ENCODE data around the gene SAE1.

The SAE1 gene

DNA sequence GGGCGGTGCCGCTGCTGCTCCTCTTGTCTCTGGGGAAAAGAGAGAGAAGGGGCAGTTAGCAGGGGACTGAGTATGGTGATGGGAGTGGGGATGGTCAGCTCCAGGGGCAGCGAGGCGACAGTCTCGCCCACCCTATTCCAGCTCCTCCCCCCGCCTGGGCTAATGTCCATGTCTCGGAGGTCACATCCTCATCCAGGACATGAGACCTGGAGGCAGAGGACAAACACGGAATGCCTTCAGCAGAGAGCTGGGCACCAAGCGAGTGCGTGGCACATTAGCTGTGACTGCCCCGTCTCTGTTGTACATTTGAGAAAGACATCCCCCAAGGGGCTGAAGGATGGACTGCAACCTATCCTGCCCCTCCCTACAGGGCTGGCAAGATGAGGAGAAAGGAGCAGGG lies 91.3 kb downstream of the SAE1 start:
- no peak for DNase-seq

- peak; percentile 76 to 79 for DNase-seq
These were observed 95.3 kb downstream of the SAE1 start for GRCh38 chr19:47225746-47226425.

DNA sequence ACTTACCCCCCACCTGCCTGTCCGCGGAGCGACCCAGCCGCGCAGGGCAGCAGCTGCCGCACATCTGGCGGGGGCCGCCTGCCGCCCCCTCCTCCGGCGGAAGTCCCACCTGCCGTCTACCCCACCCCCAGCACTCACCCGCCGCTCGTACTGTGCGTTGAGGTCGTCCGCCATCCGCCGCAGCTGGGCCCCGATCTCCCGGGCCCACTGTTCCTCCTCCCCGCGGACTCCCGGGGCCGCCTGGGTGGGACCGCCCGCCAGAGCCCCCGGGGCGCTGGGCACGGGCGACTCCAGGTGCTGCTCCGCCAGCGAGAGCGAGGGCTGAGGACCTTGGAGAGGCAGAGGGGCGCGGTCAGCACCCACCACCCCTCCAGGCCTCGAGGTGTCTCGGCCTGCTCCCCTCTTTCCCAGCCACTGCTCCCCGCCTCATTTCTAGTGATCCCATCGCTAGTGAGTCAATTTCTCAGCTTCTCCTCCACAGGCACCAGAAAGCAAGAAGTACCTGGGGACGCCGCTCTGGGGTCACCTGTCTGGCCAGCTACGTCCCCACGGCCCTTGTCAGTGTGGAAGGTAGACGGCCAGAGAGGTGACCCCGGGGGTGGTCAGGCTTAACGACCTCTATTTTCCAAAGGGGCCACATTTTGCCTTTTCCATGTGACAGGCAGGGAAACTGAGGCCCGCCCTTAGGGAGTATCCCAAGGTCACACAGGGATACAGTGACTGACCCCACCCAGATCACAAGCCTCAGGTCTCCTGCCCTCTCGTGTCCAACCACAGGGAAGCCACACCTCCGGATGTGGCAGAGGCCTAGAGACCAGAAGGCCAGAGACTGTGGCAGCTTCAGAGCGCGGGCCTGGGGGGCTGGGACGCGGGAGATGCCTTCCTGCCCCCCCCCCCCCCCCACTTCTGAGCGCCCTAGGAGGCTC lies 96.1 kb downstream of the SAE1 start:
- DNase-seq: no peak

DNA sequence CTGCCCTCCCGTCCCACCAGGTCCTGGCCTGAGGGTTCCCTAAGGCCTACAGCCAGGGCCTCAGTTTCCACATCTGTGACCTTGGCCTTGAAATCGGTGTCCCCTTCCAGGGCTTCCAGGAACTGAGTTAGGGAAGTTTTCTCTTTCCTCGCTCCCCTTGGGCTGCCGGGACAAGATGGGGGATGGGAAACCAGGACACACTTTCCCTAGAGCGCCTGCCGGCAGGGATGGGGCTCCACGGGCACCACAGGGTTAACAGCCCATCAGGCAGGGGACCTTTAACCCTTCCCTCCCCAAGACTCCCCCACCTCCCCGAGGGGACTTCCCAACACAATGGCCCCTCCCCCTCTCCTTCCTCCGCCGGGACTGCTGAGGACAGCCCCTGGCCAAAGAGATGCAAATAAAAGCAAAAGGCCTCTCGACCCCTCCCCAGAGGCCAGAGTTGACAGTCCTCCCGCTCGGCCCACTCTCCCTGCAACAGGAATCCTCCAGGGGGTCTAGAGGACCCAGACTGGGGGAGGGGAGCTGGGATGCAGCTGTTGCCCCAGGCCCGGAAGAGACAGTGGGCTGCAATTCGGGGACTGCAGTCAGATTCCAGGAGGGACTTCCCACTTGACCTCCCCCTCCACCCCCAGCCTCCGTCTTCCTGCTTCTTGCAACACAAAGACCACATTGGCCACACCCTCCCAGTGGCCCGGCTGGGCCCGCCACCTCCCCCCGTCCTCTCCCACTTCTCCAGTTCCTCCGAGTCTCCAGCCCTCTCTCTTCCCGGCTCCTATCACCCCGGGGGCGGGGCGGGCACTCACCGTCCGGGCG lies 96.9 kb downstream of the SAE1 start:
- no peak for DNase-seq

DNA sequence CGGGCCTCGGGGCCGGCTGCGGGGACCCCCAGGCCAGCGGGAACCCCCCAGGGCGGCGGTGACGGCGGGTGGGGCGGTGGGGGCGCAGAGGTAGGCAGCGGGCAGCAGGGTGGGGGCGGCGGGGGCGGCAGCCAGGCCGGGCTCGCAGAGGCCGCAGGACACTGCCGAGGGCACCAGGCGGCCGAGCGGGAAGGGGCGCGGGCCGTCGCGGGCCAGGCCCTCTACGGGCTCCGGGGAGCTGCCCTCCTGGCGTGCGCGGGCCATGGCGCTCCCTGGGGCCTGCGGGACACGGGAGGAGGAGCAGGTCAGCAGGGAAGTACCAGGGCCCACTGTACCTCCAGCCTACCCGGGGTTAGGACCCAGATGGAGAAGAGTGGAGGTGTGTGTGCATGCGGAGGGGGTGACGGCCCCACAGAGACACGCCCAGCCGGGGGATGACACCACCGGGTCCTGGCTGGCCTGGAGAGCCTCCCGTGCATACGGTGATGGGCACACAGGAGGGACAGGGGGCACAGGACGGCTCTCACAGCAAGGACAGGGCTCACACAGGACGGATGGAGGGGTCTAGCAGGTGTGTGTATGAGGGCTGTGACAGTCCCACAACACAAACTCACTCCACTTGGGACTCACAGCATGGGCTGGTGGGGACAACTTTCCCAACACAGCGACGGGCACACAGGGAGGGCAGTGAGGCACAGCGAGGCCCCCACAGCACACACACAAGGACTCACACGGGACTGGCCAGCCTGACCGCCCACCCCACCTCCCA lies 97.7 kb downstream of the SAE1 start:
- DNase-seq: no peak

GRCh38 chr19:47228937-47229675 lies 98.5 kb downstream of the SAE1 start:
- DNase-seq: no peak

- no peak for DNase-seq
These were observed 99.0 kb downstream of the SAE1 start for GRCh38 chr19:47229676-47230053.

GRCh38 chr19:47230054-47230920 lies 99.7 kb downstream of the SAE1 start:
- no peak for DNase-seq

- DNase-seq: no peak
These were observed 100.2 kb downstream of the SAE1 start, which contains the start of gene BBC3 for GRCh38 chr19:47230921-47231214. Gene BBC3, minus strand, starts transcription at chr19:47231199. Its CDS starts 2,768 bp downstream, at chr19:47228431.

GRCh38 chr19:47231215-47232054 lies 100.8 kb downstream of the SAE1 start:
- no peak for DNase-seq

DNA sequence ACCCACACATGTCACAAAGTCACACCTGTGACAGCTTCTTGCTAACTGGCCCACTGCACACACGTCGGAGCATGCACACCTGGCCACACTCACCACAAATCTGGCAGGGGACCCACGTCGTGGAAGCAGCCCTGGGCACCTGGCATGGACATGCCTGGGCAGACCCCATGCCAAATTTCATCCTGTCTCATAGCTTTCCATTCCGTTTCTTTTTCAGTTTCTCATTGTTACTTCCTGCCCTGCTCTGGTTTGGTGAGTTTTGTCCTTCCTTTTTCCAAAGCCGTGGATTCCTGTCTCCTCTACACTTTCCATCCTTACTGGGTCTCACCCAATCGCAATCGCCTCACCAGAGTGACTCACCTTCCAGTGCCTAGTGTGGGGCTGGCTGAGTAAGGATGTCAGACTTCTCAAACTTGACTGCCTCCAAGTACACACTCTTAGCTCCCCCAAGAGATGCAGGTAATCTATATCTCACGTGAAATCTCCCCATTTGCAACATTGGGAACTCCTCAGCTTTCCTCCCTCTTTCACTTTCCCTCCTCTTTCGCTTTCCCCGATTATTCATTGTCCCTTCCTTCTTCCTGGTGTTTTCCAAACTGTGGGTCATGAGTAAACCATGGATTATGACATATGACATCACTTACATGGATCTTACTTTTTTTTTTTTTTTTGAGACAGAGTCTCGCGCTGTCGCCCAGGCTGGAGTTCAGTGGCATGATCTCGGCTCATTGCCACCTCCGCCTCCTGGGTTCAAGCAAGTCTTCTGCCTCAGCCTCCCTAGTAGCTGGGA lies 102.0 kb downstream of the SAE1 start:
- DNase-seq: no peak

- DNase-seq: no peak
These were observed 105.5 kb downstream of the SAE1 start for GRCh38 chr19:47236072-47236675.

DNA sequence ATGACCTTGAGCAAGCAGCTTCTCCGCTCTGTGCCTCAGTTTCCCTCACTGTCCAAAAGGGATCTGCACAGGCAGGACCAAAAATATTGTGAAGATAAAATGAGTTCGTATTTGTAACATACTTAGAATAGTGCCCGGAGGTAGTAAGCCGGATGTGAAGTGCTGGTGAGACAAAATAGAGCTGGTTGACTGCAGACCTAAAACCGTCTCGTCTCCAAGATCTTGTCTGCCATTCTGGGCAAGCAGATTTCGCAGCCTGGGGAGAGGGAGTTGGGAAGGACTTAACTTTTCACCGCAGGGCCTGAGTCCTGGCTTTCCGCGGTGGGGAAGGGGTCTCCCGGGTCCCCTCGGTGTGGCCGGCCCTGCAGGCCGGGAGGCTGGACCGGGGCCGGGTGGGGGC lies 108.5 kb downstream of the SAE1 start:
- no peak for DNase-seq

- no peak for DNase-seq
These were observed 109.1 kb downstream of the SAE1 start for GRCh38 chr19:47239610-47240296.

DNA sequence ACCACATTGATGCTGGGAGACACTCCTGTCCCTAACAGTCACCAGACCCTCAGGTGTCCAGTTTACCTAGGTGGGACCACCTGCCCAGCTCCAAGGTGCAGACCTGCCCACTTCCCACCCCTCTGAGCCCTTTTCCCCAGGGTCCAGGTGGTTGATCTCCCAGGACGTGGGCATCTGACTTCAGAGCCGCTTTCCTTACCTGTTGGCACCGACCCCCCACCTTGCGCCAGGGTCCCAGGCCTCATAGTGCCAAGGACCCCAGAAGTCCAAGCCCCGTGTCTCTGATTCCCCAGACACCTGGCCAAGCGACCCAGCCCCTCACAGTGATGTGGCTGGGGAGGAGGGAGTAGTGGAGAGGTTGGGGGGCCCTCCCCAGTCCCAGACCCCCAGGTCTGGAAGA lies 109.9 kb downstream of the SAE1 start:
- DNase-seq: no peak

DNA sequence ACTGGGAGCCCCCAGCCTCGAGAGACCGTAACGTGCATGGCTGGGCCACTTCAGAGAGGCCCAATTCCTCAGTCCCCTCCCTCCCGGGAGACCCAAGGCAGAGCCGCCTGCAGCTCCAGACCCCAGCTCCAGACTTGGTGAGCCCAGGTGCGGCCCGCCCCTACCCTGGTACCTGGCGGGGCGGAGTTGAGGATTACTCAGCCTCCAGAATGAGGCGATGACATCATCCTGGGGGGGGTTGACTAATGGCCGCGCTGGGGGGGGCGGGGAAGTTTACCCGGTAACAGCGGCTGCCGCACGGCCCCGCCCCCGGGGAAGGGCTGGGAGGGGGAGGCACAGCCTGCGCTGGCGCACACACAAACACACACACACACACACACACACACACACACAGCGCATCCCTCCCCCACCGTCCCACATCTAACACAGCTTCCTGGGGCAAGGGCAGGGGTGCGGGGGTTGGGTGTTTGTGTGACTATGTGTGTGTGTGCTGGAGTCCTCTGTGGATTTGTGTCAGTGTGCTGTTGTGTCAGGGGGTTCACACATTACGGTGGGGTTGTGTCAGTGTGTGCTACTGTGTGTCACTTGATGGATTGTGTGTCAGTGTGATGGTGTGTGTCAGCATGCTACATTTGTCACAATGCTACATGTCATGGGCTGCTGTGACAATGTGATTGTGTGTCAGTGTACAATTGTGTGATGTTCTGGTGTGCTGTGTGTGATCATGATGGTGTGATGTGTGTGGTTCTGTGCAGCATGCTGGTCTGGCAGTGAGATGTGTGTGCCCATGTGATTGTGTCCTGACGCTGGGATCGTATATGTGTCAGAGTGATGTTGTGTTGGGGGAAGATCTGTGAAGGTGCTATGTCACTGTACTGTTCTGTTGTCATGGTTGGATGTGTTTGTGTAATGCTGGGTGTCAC lies 110.6 kb downstream of the SAE1 start:
- peak in 1 of 2 experiments; percentile 74 for DNase-seq

Measured in NCI-H187 (cell line).